Keratinocyte (primary cell): ENCODE data around the gene SETD4. TPM values are rescaled to one million over a fixed set of nuclear protein-coding genes. Genes with fewer than 3 reads are reported as not detected.

ENCODE experiments used
- DNase-seq: peaks from one replicate; pipeline ENCODE4 v3.0.0-alpha.2; 2011; ENCODE audit warnings: low read depth, missing footprints, low spot score
- FAIRE-seq: peaks from 2 replicates; lab custom pipeline; 2011; peaks lifted over from hg19 to GRCh38; lab: Jason Lieb, UNC
- H2AFZ ChIP-seq: 2 replicates; pipeline ENCODE4 v1.6.0; 2012; ENCODE audit warnings: low read length, control low read depth, inconsistent platforms; ENCODE audit not compliant: control insufficient read depth
- H3K27ac ChIP-seq: 2 replicates; pipeline ENCODE4 v1.5.1; 2011; ENCODE audit warnings: low read length; ENCODE audit not compliant: control insufficient read depth, insufficient read depth
- H3K27me3 ChIP-seq: 3 replicates; pipeline ENCODE4 v1.6.0; 2011; ENCODE audit warnings: low read length; ENCODE audit not compliant: control insufficient read depth, insufficient read depth; ENCODE audit errors: extremely low read depth
- H3K36me3 ChIP-seq, 2 experiments: 2 replicates in 1 of 2; 3 replicates in 1 of 2; pipeline ENCODE4 v1.5.1; 2011; ENCODE audit warnings: low read length in 2 of 2, mild to moderate bottlenecking in 1 of 2; ENCODE audit not compliant: control insufficient read depth in 2 of 2, insufficient read depth in 2 of 2; ENCODE audit errors: extremely low read depth in 1 of 2
- H3K4me1 ChIP-seq: 3 replicates; pipeline ENCODE4 v1.5.1; 2011; ENCODE audit warnings: low read length; ENCODE audit not compliant: control insufficient read depth, insufficient read depth; ENCODE audit errors: extremely low read depth
- H3K4me2 ChIP-seq: 3 replicates; pipeline ENCODE4 v1.6.0; 2011; ENCODE audit warnings: low read depth, low read length; ENCODE audit not compliant: control insufficient read depth, insufficient read depth; ENCODE audit errors: extremely low read depth
- H3K4me3 ChIP-seq, 3 experiments: fragments of 200-600 bp in 1 of 3; sonication (generic) in 1 of 3; 2 replicates in 2 of 3; 3 replicates in 1 of 3; pipeline ENCODE4 v1.5.1; 2011 to 2016; ENCODE audit warnings: low read length in 3 of 3, mild to moderate bottlenecking in 3 of 3, control low read depth in 2 of 3, inconsistent platforms in 1 of 3, low read depth in 1 of 3, mixed read lengths in 1 of 3, mixed run types in 1 of 3, moderate library complexity in 1 of 3; ENCODE audit not compliant: control insufficient read depth in 2 of 3, insufficient read depth in 2 of 3; ENCODE audit errors: extremely low read depth in 1 of 3
- H3K79me2 ChIP-seq: 2 replicates; pipeline ENCODE4 v1.6.0; 2012; ENCODE audit warnings: low read length; ENCODE audit not compliant: control insufficient read depth, insufficient read depth
- H3K9ac ChIP-seq: 3 replicates; pipeline ENCODE4 v1.6.0; 2011; ENCODE audit warnings: low read length; ENCODE audit not compliant: control insufficient read depth, insufficient read depth; ENCODE audit errors: extremely low read depth
- H3K9me1 ChIP-seq: 3 replicates; pipeline ENCODE4 v1.6.0; 2011; ENCODE audit warnings: low read length; ENCODE audit not compliant: control insufficient read depth, insufficient read depth; ENCODE audit errors: extremely low read depth
- H3K9me3 ChIP-seq: 2 replicates; pipeline ENCODE4 v1.5.1; 2012; ENCODE audit warnings: low read depth, low read length; ENCODE audit not compliant: control insufficient read depth
- H4K20me1 ChIP-seq: 3 replicates; pipeline ENCODE4 v1.6.0; 2011; ENCODE audit warnings: low read length; ENCODE audit not compliant: control insufficient read depth, insufficient read depth; ENCODE audit errors: extremely low read depth
- CTCF ChIP-seq, 3 experiments: IDR thresholded peaks in 1 of 3; conservative IDR thresholded peaks in 1 of 3; optimal IDR thresholded peaks in 1 of 3; 2 replicates in 2 of 3; 3 replicates in 1 of 3; pipeline versions ENCODE3 to v1.5.1; 2011; ENCODE audit warnings: low read length in 3 of 3, mild to moderate bottlenecking in 3 of 3, moderate library complexity in 2 of 3, control low read depth in 1 of 3, inconsistent platforms in 1 of 3; ENCODE audit not compliant: insufficient read depth in 2 of 3; ENCODE audit errors: extremely low read depth in 1 of 3
- EZH2 ChIP-seq: IDR thresholded peaks from one replicate; pipeline ENCODE4 v1.6.1; 2012; ENCODE audit warnings: inconsistent platforms, mild to moderate bottlenecking, low read length, moderate library complexity
- dilution Hi-C: fragments of 300-500 bp; cut with MboI; formaldehyde crosslinking; loops from one replicate; pipeline ENCODE4 v1.7.0; 2020; ENCODE audit warnings: low sequenced_read_pairs; ENCODE audit not compliant: extremely low pct_ligation_motif_present
- polyA plus RNA-seq, 5 experiments: library from polyadenylated mRNA; depleted of rRNA in 3 of 5; stranded (reverse) in 3 of 5; stranded (forward) in 1 of 5; unstranded in 1 of 5; fragments of >200 nt; gene quantifications; 1 replicate in 1 of 5; 2 replicates in 3 of 5; 3 replicates in 1 of 5; pipeline versions ENCODE4 v1.2.1 to v1.2.3, GENCODE V29; 2011 to 2012; ENCODE audit warnings: missing spikeins in 2 of 5, low read depth in 1 of 5, low replicate concordance in 1 of 5

The SETD4 gene
- polyA plus RNA-seq, 1 donor (not counting 4 experiments of a cell fraction or from before 2014, with no cell fraction given), result 16.8 TPM

- Histone ChIP-seq H3K27ac (no peak overlapping the region), H3K36me3 (peaks cover 28 to 45% of the 10 kb centered on the region in 2 experiments), H3K4me1 (peaks cover 11% of the 10 kb centered on the region), H2AFZ (no peak overlapping the region), H3K4me3 (no peak overlapping the region), H3K9me3 (no peaks in the 10 kb centered on the region), H3K9ac (no peak overlapping the region), H3K27me3 (no peaks in the 10 kb centered on the region), H3K79me2 (peaks cover 4% of the 10 kb centered on the region), H3K4me2 (no peak overlapping the region), H3K9me1 (no peaks in the 10 kb centered on the region), H4K20me1 (no peaks in the 10 kb centered on the region)
- no peak for DNase-seq
- dilution Hi-C loops, result no loop called here
- TF ChIP-seq EZH2, result no peak
- no peak for TF ChIP-seq CTCF (optimal IDR thresholded peaks at IDR 0.05 in 1 of 3, IDR thresholded peaks at IDR 0.05 in 1 of 3, conservative IDR thresholded peaks at IDR 0.05 in 1 of 3; ENCODE audit: extremely low read depth in 1 of 3, insufficient read depth in 2 of 3, low read length in 3 of 3)
- no peak for FAIRE-seq
Observed at GRCh38 chr21:36048357-36048756, 12.0 kb downstream of the SETD4 start.

GRCh38 chr21:36047139-36047538 lies 13.2 kb downstream of the SETD4 start:
- Histone ChIP-seq H3K9ac (no peak overlapping the region), H3K4me3 (no peak overlapping the region), H3K4me1 (no peaks in the 10 kb centered on the region), H3K27me3 (no peaks in the 10 kb centered on the region), H3K9me3 (no peaks in the 10 kb centered on the region), H3K9me1 (no peaks in the 10 kb centered on the region), H3K79me2 (peaks cover 4% of the 10 kb centered on the region), H3K4me2 (no peak overlapping the region), H3K27ac (no peak overlapping the region), H2AFZ (no peak overlapping the region), H4K20me1 (no peaks in the 10 kb centered on the region), H3K36me3 (peaks cover 28 to 45% of the 10 kb centered on the region in 2 experiments)
- dilution Hi-C loops, result no loop called here
- no peak for TF ChIP-seq CTCF (optimal IDR thresholded peaks at IDR 0.05 in 1 of 3, IDR thresholded peaks at IDR 0.05 in 1 of 3, conservative IDR thresholded peaks at IDR 0.05 in 1 of 3; ENCODE audit: extremely low read depth in 1 of 3, insufficient read depth in 2 of 3, low read length in 3 of 3)
- TF ChIP-seq EZH2, result no peak
- DNase-seq (no peak), FAIRE-seq (no peak)
